Right lung (tissue), 5 donors: ENCODE measurements around the gene DOCK3. TPM values are rescaled to one million over a fixed set of nuclear protein-coding genes. Genes with fewer than 3 reads are reported as not detected.
"Not testable (repeated sequence)": the region's sequence is repeated elsewhere in the genome, so short reads cannot be mapped to it uniquely, and the experiment has no call there.

ENCODE experiments used
- DNase-seq, 2 donors: peaks; one replicate each; pipeline ENCODE4 v3.0.0-alpha.2; 2013
- polyA plus RNA-seq, 5 donors: library from polyadenylated mRNA; unstranded; fragments of 120-200 nt; gene quantifications; one replicate each; pipeline versions ENCODE4 v1.2.1 to v1.2.3, GENCODE V29; 2013; ENCODE audit warnings: inconsistent platforms in 1 of 5, low replicate concordance in 1 of 5; ENCODE audit not compliant: insufficient read length in 5 of 5, insufficient read depth in 1 of 5

Gene DOCK3
- polyA plus RNA-seq, 5 donors = 1.2 to 2.5 (median 2.4) TPM

GRCh38 chr3:50650018-50650417, 24.7 kb upstream of the DOCK3 start:
- DNase-seq = no peak

- no peak for DNase-seq
Observed at GRCh38 chr3:50651445-50651844, 23.3 kb upstream of the DOCK3 start.

DNA sequence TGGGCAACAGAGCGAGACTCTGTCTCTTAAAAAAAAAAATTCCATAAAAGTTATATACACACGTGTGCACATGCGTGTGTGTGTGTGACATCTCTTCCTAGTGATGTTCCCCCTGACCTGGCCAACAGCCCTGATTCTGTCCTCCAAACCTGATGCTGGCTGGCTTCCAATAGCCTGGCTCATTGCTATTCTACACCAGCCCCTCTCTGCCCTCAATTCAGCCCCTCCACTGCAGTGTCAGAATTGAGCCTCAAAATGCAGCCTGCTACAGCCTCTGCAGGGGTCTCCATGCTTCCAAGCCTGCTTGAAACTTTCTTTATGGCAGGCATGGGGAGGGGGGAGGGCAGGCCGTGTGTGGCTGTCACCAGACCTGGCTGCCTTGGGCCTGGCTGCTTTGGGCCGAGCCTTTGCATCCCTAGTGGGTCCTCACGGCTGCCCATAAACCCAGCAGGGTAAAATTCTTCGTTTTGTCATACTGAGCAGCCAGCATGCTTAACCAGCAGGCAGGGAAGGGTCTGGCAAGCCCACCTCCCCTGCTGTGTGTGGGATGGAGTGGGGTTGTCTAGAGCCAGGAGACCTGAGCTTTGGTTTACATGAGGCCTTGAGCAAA, 22.7 kb upstream of the DOCK3 start:
- DNase-seq = no peak

DNA sequence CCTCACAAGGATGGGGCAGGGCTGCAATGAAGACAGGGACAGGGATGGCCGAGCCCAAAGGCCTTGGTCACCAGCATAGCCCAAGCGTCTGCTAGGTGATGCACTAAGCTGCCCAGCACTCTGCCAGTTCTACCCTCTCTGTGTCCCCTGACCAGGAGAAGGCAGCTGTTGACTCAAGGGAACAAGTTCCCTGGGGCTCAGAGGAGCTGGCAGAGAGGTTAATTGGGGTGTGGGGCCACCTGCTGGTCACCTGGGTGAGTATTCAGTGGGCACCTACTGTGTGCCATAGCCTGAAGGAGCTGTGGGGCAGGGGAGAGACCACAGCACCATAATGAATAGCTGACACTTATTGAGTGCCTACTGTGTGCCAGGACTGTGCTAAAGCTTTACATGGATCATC, 22.0 kb upstream of the DOCK3 start:
- DNase-seq = no peak

GRCh38 chr3:50653937-50654595, 20.7 kb upstream of the DOCK3 start:
- no peak for DNase-seq

GRCh38 chr3:50655009-50655830, 19.5 kb upstream of the DOCK3 start:
- DNase-seq = no peak

- no peak for DNase-seq
Observed at GRCh38 chr3:50656417-50657195, 18.1 kb upstream of the DOCK3 start.

DNA sequence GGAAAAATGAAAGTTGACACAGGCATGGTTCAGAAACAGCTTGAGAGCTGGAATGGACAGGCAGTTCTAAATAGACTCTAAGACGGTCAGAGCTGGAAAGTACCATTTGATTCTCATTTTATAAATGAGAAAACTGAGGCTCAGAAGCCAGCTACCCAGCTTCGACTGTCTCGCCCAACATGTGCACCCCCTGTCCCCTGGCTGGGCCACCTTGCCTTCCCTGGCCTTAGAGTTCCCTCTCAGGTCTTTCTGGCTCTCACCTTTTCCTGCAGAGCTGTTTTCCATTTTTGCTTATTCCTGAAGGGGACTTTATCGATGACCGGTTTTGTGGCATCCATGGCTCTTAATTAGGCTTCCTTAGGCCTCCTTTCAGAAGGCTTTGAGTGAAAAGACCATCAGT, 17.3 kb upstream of the DOCK3 start:
- DNase-seq = no peak

GRCh38 chr3:50657816-50658215, 16.9 kb upstream of the DOCK3 start:
- no peak for DNase-seq

- DNase-seq = no peak
Observed at GRCh38 chr3:50658416-50658815, 16.3 kb upstream of the DOCK3 start.

- DNase-seq = no peak
Observed at GRCh38 chr3:50658831-50659230, 15.9 kb upstream of the DOCK3 start.

DNA sequence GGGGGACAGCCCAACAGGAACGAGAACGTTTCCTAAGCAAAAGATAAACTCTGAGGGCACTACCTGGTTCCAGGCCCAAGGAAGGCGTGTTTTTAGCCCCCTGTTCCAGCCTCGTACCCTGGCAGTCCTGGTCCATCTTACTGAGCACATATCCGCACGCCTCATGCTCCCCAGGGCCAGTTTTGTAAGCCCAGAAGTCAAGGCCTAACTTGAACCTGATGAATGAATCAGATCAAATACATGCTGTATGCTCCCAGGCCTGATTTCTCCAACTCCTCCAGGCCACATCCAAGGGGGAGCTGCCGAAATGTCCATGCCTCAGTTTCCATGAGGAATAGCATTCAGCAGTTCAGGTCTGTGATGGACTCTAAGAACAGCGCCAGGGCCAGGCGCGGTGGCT, 14.3 kb upstream of the DOCK3 start:
- DNase-seq = no peak

DNA sequence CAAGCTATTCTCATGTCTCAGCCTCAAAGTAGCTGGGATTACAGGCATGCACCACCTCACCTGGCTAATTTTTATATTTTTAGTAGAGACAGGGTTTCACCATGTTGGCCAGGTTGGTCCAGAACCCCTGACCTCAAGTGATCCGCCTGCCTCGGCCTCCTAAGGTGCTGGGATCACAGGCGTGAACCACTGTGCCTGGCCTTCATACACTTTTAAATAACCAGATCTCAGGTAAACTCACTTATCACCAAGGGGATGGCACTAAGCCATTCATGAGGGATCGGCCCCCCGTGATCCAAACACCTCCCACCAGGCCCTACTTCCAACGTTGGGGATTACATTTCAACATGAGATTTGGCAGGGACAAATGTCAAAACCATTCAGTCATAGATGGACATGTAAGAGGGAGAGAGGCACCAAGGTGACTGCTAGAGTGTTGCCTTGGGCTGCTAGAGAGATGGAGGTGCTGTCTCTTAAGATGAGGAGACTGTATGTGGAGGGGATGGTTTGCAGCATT, 13.3 kb upstream of the DOCK3 start:
- DNase-seq = no peak

DNA sequence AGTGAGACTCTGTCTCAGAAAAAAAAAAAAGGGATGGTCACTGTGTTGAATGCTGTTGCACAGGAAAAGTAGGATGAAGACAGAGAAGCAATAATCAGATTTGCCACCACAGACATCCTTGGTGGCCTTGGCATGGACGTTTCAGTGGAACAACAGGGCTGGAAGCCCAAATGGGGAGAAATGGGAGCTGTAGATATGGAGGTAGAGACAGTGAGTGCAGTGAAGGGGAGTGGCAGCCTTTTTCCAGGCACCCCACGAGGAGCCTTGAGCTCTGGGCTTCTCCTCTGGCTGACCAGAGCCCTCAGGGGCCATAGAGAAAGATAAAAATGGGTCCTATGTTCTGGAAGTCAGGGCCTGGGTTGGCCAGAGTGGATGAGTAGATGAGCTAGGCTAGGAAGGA, 12.3 kb upstream of the DOCK3 start:
- no peak for DNase-seq

GRCh38 chr3:50665081-50665840, 9.5 kb upstream of the DOCK3 start:
- no peak for DNase-seq

GRCh38 chr3:50665841-50666115, 8.9 kb upstream of the DOCK3 start:
- not testable (repeated sequence) for DNase-seq

DNA sequence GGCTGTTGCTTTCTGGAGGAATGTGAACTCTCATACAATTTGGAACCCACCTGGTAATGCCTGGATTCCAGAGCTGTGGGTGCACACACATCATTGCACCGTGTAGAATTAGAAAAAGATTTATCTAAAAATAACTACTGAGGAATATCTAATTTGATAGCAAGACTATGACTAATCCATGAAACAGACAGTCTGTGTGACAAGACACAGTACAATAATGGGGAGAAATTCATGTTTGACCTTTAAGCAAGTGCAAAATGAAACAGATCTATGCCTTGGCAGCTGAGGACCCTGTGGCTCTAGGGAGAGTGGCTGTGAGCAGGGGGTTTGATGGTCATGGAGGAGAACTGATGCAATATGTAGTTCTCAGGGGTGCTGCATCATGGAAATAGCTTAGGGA, 7.9 kb upstream of the DOCK3 start:
- DNase-seq = no peak

GRCh38 chr3:50671331-50671730, 3.4 kb upstream of the DOCK3 start:
- no peak for DNase-seq

DNA sequence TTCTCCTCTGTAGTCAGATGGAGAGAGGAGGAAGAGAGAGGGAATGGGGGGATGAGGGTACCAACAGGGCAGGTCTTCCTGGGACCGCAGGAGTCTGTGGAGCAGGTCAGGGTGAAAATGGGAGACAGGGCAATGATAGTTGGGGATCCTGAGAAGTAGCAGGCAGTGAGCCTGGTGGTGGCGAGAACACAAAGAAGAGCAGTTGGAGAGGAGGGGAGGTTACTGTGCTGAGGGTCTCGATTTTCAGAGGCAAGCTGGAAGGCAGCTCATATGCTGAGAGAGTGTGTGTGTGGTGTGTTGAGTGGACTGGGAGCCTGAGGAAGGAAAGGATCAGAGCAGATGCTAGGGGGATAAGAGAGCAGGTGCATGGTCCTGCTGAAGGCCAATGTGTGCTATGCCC, 2.1 kb upstream of the DOCK3 start:
- DNase-seq = no peak

- DNase-seq = no peak
Observed at GRCh38 chr3:50673931-50674330, 796 bp upstream of the DOCK3 start.
